Heart left ventricle (tissue), 13 donors: ENCODE results near the gene CNDP1.

Experiments used
- CTCF ChIP-seq, 12 donors: fragments of 200-600 bp; sonication (generic) in 4 of 12; IDR thresholded peaks; one replicate each; pipeline versions ENCODE4 v1.5.0 to v1.8.0; 2018 to 2022; ENCODE audit warnings: antibody characterized with exemption in 12 of 12, mild to moderate bottlenecking in 5 of 12
- POLR2A ChIP-seq, 2 donors: fragments of 450-650 bp; IDR thresholded peaks; one replicate each; pipeline ENCODE4 v1.6.1; 2017; ENCODE audit warnings: antibody characterized with exemption in 2 of 2, mild to moderate bottlenecking in 2 of 2, moderate library complexity in 2 of 2
- donor health status: ischemic (EF 13 %, LVEDD 7.1; RV severe dilation, severe dysfunction).
- donor health status: DM: no; HTN: yes; CAD: no.
- donor health status: DM: no; HTN: no; CAD: no.
- donor health status: ischemic (EF 25% LVEDD 6.9; RV normal size, moderate dysfunction).
- donor health status: ischemic (EF 25% LVEDD 5.7; RV mildly dilated, moderate dysfunction).
- donor health status: ischemic (EF 35%, LVEDD 5.7; RV mildly dilated, moderate dysfunction).
- donor health status: nonischemic (EF 11% LVEDD 7.7; RV severe dilation, severe dysfunction).
- donor health status: DM: yes; HTN: yes; CAD: no.
- donor health status: PGD.
- donor health status: ischemic (EF 29% LVEDD 5.4; RV normal size, mild dysfunction).
- donor health status: nonischemic (EF 23%, LVEDD 6.1; RV moderate dilation, normal function).

GRCh38 chr18:74573053-74573452, 38.8 kb downstream of the CNDP1 start:
- TF ChIP-seq CTCF (IDR thresholded peaks at IDR 0.05) (no peak), POLR2A (IDR thresholded peaks at IDR 0.05) (no peak)
